IMR-90 (cell line): ENCODE measurements around the gene RSBN1L.

Source experiments
- CHD1 ChIP-seq: IDR thresholded peaks from 2 replicates; pipeline ENCODE4 v1.6.1; 2012; ENCODE audit warnings: low read depth, low read length, improper control_type of control experiment
- CTCF ChIP-seq: conservative IDR thresholded peaks from 2 replicates; pipeline ENCODE4 v1.5.1; 2012; ENCODE audit warnings: mild to moderate bottlenecking, low read depth, low read length, improper control_type of control experiment
- RAD21 ChIP-seq: IDR thresholded peaks from 2 replicates; pipeline ENCODE4 v1.6.1; 2012; ENCODE audit warnings: low read length, improper control_type of control experiment
- RCOR1 ChIP-seq: IDR thresholded peaks from 2 replicates; pipeline ENCODE4 v1.6.1; 2012; ENCODE audit warnings: mild to moderate bottlenecking, low read length, improper control_type of control experiment; ENCODE audit not compliant: insufficient replicate concordance
- TF ChIP-seq, protein P1 (sequence below): fragments of 150-350 bp; IDR thresholded peaks from 2 replicates; pipeline ENCODE4 v1.6.1; 2016; ENCODE audit warnings: low read depth, mild to moderate bottlenecking, low read length, moderate library complexity, borderline replicate concordance

DNA sequence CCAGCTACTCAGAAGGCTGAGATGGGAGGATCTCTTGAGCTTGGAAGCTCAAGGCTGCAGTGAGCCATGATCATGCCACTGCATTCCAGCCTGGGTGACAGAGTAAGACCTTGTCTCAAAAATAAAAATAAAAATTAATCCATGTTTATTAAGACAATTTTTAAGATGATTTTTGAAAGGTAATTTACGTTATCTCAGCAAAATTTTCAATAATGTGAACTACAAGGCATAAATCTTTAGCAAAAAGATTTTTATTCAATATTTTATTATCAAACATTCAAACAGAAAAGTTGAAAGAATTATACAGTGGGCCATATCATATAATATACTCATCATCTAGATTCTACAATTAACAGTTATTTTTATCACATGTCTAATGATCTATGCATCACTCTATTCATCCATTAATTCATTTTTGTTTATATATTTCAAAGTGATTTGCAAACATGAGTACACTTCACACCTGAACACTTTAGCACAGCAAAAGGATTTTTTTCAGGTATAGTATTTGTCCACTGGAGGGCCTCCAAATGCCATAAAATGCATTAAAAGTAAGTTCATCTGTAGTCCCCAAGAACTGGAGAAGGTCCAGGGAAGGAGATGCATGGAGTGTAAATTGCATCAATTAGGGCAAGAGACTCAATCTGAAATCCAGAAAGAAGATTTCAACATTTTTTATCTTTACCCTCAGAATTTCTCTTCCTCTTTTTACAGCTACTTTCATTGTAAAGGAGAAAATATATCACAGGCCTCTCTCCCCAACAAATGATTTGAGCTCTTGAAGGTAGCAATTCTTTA lies 38.6 kb upstream of the RSBN1L start:
- TF ChIP-seq RCOR1 (no peak), CHD1 (no peak), CTCF (peak; percentile 60), RAD21 (peak; percentile 67)
- TF ChIP-seq, protein P1, sequence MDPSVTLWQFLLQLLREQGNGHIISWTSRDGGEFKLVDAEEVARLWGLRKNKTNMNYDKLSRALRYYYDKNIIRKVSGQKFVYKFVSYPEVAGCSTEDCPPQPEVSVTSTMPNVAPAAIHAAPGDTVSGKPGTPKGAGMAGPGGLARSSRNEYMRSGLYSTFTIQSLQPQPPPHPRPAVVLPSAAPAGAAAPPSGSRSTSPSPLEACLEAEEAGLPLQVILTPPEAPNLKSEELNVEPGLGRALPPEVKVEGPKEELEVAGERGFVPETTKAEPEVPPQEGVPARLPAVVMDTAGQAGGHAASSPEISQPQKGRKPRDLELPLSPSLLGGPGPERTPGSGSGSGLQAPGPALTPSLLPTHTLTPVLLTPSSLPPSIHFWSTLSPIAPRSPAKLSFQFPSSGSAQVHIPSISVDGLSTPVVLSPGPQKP: no peak
